ENCODE results near the gene ETF1.
A peak's percentile ranks its signal among the peaks of the same experiment; 100 is the strongest.

The ETF1 gene

GRCh38 chr5:138579517-138579863 is 36.5 kb upstream of the ETF1 start:
- TF ChIP-seq CTCF (IDR thresholded peaks at IDR 0.05; ENCODE audit: extremely low read depth, missing control alignments): no peak
- no peak for DNase-seq (ENCODE audit: low spot score)

- TF ChIP-seq CTCF (IDR thresholded peaks at IDR 0.05; ENCODE audit: extremely low read depth, missing control alignments): no peak
- DNase-seq (ENCODE audit: low spot score): no peak
Measured at GRCh38 chr5:138577452-138577851, 34.4 kb upstream of the ETF1 start.

GRCh38 chr5:138575194-138576015 is 32.4 kb upstream of the ETF1 start, which contains the start of gene HSPA9:
TSS of gene HSPA9 (minus strand) at chr5:138575401. CDS start at chr5:138575318, 83 bp downstream.
- TF ChIP-seq CTCF (IDR thresholded peaks at IDR 0.05; ENCODE audit: extremely low read depth, missing control alignments): no peak
- peak; percentile 97 for DNase-seq (ENCODE audit: low spot score)

GRCh38 chr5:138574744-138575193 is 31.7 kb upstream of the ETF1 start:
- no peak for DNase-seq (ENCODE audit: low spot score)
- no peak for TF ChIP-seq CTCF (IDR thresholded peaks at IDR 0.05; ENCODE audit: extremely low read depth, missing control alignments)

GRCh38 chr5:138573949-138574670 is 31.1 kb upstream of the ETF1 start:
- no peak for DNase-seq (ENCODE audit: low spot score)
- TF ChIP-seq CTCF (IDR thresholded peaks at IDR 0.05; ENCODE audit: extremely low read depth, missing control alignments): no peak

- TF ChIP-seq CTCF (IDR thresholded peaks at IDR 0.05; ENCODE audit: extremely low read depth, missing control alignments): no peak
- no peak for DNase-seq (ENCODE audit: low spot score)
Measured at GRCh38 chr5:138573223-138573622, 30.2 kb upstream of the ETF1 start.

- DNase-seq (ENCODE audit: low spot score): no peak
- TF ChIP-seq CTCF (IDR thresholded peaks at IDR 0.05; ENCODE audit: extremely low read depth, missing control alignments): no peak
Measured at GRCh38 chr5:138570871-138571270, 27.8 kb upstream of the ETF1 start.
